Measurements from ENCODE around the gene FAM32A.

The FAM32A gene

GRCh38 chr19:16185123-16185767 lies at the start of gene FAM32A:
FAM32A (plus strand) TSS chr19:16185410; CDS start chr19:16185443, 33 bp downstream.
- peak; percentile 98 to 99 for DNase-seq (ENCODE audit: extremely low read depth in 1 of 2, low read depth in 1 of 2)

- no peak for DNase-seq (ENCODE audit: extremely low read depth in 1 of 2, low read depth in 1 of 2)
Observed at GRCh38 chr19:16135430-16136127, 49.6 kb upstream of the FAM32A start.

GRCh38 chr19:16136185-16136999 lies 48.8 kb upstream of the FAM32A start:
- DNase-seq (ENCODE audit: extremely low read depth in 1 of 2, low read depth in 1 of 2) = no peak

- DNase-seq (ENCODE audit: extremely low read depth in 1 of 2, low read depth in 1 of 2) = no peak
Observed at GRCh38 chr19:16139752-16140151, 45.5 kb upstream of the FAM32A start.

- no peak for DNase-seq (ENCODE audit: extremely low read depth in 1 of 2, low read depth in 1 of 2)
Observed at GRCh38 chr19:16141043-16141442, 44.2 kb upstream of the FAM32A start.

GRCh38 chr19:16142032-16142580 lies 43.1 kb upstream of the FAM32A start:
- DNase-seq (ENCODE audit: extremely low read depth in 1 of 2, low read depth in 1 of 2) = no peak

- peak; percentile 47 to 72 for DNase-seq (ENCODE audit: extremely low read depth in 1 of 2, low read depth in 1 of 2)
Observed at GRCh38 chr19:16143399-16144215, 41.6 kb upstream of the FAM32A start, which contains the start of gene HSH2D. HSH2D (plus strand) TSS chr19:16143685; CDS start chr19:16148751, 5,066 bp downstream.

- no peak for DNase-seq (ENCODE audit: extremely low read depth in 1 of 2, low read depth in 1 of 2)
Observed at GRCh38 chr19:16144216-16144581, 41.0 kb upstream of the FAM32A start.

GRCh38 chr19:16146112-16146511 lies 39.1 kb upstream of the FAM32A start:
- no peak for DNase-seq (ENCODE audit: extremely low read depth in 1 of 2, low read depth in 1 of 2)

GRCh38 chr19:16148443-16149229 lies 36.6 kb upstream of the FAM32A start:
- no peak for DNase-seq (ENCODE audit: extremely low read depth in 1 of 2, low read depth in 1 of 2)

- DNase-seq (ENCODE audit: extremely low read depth in 1 of 2, low read depth in 1 of 2) = no peak
Observed at GRCh38 chr19:16153582-16154336, 31.5 kb upstream of the FAM32A start.

- no peak for DNase-seq (ENCODE audit: extremely low read depth in 1 of 2, low read depth in 1 of 2)
Observed at GRCh38 chr19:16154557-16154956, 30.7 kb upstream of the FAM32A start.

GRCh38 chr19:16155128-16155527 lies 30.1 kb upstream of the FAM32A start:
- DNase-seq (ENCODE audit: extremely low read depth in 1 of 2, low read depth in 1 of 2) = no peak

- DNase-seq (ENCODE audit: extremely low read depth in 1 of 2, low read depth in 1 of 2) = no peak
Observed at GRCh38 chr19:16156904-16157303, 28.3 kb upstream of the FAM32A start.

GRCh38 chr19:16157601-16158000 lies 27.6 kb upstream of the FAM32A start:
- DNase-seq (ENCODE audit: extremely low read depth in 1 of 2, low read depth in 1 of 2) = no peak

- no peak for DNase-seq (ENCODE audit: extremely low read depth in 1 of 2, low read depth in 1 of 2)
Observed at GRCh38 chr19:16159655-16160054, 25.6 kb upstream of the FAM32A start.

GRCh38 chr19:16160445-16160942 lies 24.7 kb upstream of the FAM32A start:
- DNase-seq (ENCODE audit: extremely low read depth in 1 of 2, low read depth in 1 of 2) = no peak

GRCh38 chr19:16160943-16161560 lies 24.2 kb upstream of the FAM32A start:
- peak; percentile 53 to 67 for DNase-seq (ENCODE audit: extremely low read depth in 1 of 2, low read depth in 1 of 2)

All from stimulated activated CD8-positive, alpha-beta memory T cell treated with anti-CD3 and anti-CD28 coated beads, Interleukin-7, amount 100 ng/mL, for 48 hours (primary cell).